Peyer's patch (tissue), 4 donors: ENCODE results near the gene SH3BP1.

ENCODE experiments used
- CTCF ChIP-seq, 6 experiments: fragments of 450-650 bp in 4 of 6; fragments of 200-600 bp in 2 of 6; sonication (generic) in 1 of 6; IDR thresholded peaks; one replicate each; pipeline ENCODE4 v1.5.1; 2017 to 2019; ENCODE audit warnings: antibody characterized with exemption in 6 of 6, mild to moderate bottlenecking in 3 of 6, moderate library complexity in 1 of 6
- POLR2A ChIP-seq, 2 donors: fragments of 450-650 bp; IDR thresholded peaks; one replicate each; pipeline ENCODE4 v1.5.1; 2017; ENCODE audit warnings: antibody characterized with exemption in 2 of 2, mild to moderate bottlenecking in 2 of 2, moderate library complexity in 2 of 2

- TF ChIP-seq CTCF (IDR thresholded peaks at IDR 0.05) (no peak), POLR2A (IDR thresholded peaks at IDR 0.05) (no peak)
Observed at GRCh38 chr22:37632174-37633088, 7.0 kb upstream of the SH3BP1 start.
